ENCODE results near the gene TUBB8B.
"Not testable (repeated sequence)": the region's sequence is repeated elsewhere in the genome, so short reads cannot be mapped to it uniquely, and the experiment has no call there.

The TUBB8B gene

GRCh38 chr18:49176-49665 is at the start of gene TUBB8B:
TSS of gene TUBB8B (minus strand) at chr18:49615. CDS start at chr18:49557, 58 bp downstream.
- H3K9me3 ChIP-seq (ENCODE audit: control insufficient read depth, insufficient read depth, low read depth, low read length); H3K9ac ChIP-seq (ENCODE audit: low read length); H3K36me3 ChIP-seq (ENCODE audit: control insufficient read depth, insufficient read depth, low read length); H3K4me3 ChIP-seq (ENCODE audit: low read depth, low read length); H3K27ac ChIP-seq (ENCODE audit: low read depth, low read length); H3K27me3 ChIP-seq (ENCODE audit: control insufficient read depth, insufficient read depth, low read length); H3K4me1 ChIP-seq (ENCODE audit: control insufficient read depth, insufficient read depth, low read length): not testable (repeated sequence)

GRCh38 chr18:97252-97914 is 48.0 kb upstream of the TUBB8B start:
- peaks cover 25% of the 10 kb centered on the region for H3K9me3 ChIP-seq (ENCODE audit: control insufficient read depth, insufficient read depth, low read depth, low read length)
- not testable (repeated sequence) for H3K4me3 ChIP-seq (ENCODE audit: low read depth, low read length); H3K27me3 ChIP-seq (ENCODE audit: control insufficient read depth, insufficient read depth, low read length); H3K36me3 ChIP-seq (ENCODE audit: control insufficient read depth, insufficient read depth, low read length); H3K4me1 ChIP-seq (ENCODE audit: control insufficient read depth, insufficient read depth, low read length); H3K9ac ChIP-seq (ENCODE audit: low read length); H3K27ac ChIP-seq (ENCODE audit: low read depth, low read length)

GRCh38 chr18:96767-97131 is 47.3 kb upstream of the TUBB8B start:
- H3K27ac ChIP-seq (ENCODE audit: low read depth, low read length); H3K9ac ChIP-seq (ENCODE audit: low read length); H3K4me3 ChIP-seq (ENCODE audit: low read depth, low read length); H3K4me1 ChIP-seq (ENCODE audit: control insufficient read depth, insufficient read depth, low read length); H3K36me3 ChIP-seq (ENCODE audit: control insufficient read depth, insufficient read depth, low read length); H3K27me3 ChIP-seq (ENCODE audit: control insufficient read depth, insufficient read depth, low read length): not testable (repeated sequence)
- H3K9me3 ChIP-seq (ENCODE audit: control insufficient read depth, insufficient read depth, low read depth, low read length): peaks cover 25% of the 10 kb centered on the region

- H3K9ac ChIP-seq (ENCODE audit: low read length); H3K36me3 ChIP-seq (ENCODE audit: control insufficient read depth, insufficient read depth, low read length); H3K4me1 ChIP-seq (ENCODE audit: control insufficient read depth, insufficient read depth, low read length); H3K27ac ChIP-seq (ENCODE audit: low read depth, low read length); H3K27me3 ChIP-seq (ENCODE audit: control insufficient read depth, insufficient read depth, low read length); H3K4me3 ChIP-seq (ENCODE audit: low read depth, low read length): not testable (repeated sequence)
- H3K9me3 ChIP-seq (ENCODE audit: control insufficient read depth, insufficient read depth, low read depth, low read length): peaks cover 25% of the 10 kb centered on the region
These were observed 46.8 kb upstream of the TUBB8B start for GRCh38 chr18:96101-96766.

GRCh38 chr18:95580-95979 is 46.2 kb upstream of the TUBB8B start:
- H3K9ac ChIP-seq (ENCODE audit: low read length); H3K36me3 ChIP-seq (ENCODE audit: control insufficient read depth, insufficient read depth, low read length); H3K4me3 ChIP-seq (ENCODE audit: low read depth, low read length); H3K27ac ChIP-seq (ENCODE audit: low read depth, low read length); H3K27me3 ChIP-seq (ENCODE audit: control insufficient read depth, insufficient read depth, low read length); H3K4me1 ChIP-seq (ENCODE audit: control insufficient read depth, insufficient read depth, low read length): not testable (repeated sequence)
- H3K9me3 ChIP-seq (ENCODE audit: control insufficient read depth, insufficient read depth, low read depth, low read length): peaks cover 27% of the 10 kb centered on the region

- H3K4me1 ChIP-seq (ENCODE audit: control insufficient read depth, insufficient read depth, low read length); H3K9ac ChIP-seq (ENCODE audit: low read length); H3K4me3 ChIP-seq (ENCODE audit: low read depth, low read length); H3K27ac ChIP-seq (ENCODE audit: low read depth, low read length); H3K36me3 ChIP-seq (ENCODE audit: control insufficient read depth, insufficient read depth, low read length); H3K27me3 ChIP-seq (ENCODE audit: control insufficient read depth, insufficient read depth, low read length): not testable (repeated sequence)
- H3K9me3 ChIP-seq (ENCODE audit: control insufficient read depth, insufficient read depth, low read depth, low read length): peaks cover 28% of the 10 kb centered on the region
These were observed 44.5 kb upstream of the TUBB8B start for GRCh38 chr18:93897-94408.

- not testable (repeated sequence) for H3K4me1 ChIP-seq (ENCODE audit: control insufficient read depth, insufficient read depth, low read length); H3K9ac ChIP-seq (ENCODE audit: low read length); H3K27me3 ChIP-seq (ENCODE audit: control insufficient read depth, insufficient read depth, low read length); H3K27ac ChIP-seq (ENCODE audit: low read depth, low read length); H3K4me3 ChIP-seq (ENCODE audit: low read depth, low read length); H3K36me3 ChIP-seq (ENCODE audit: control insufficient read depth, insufficient read depth, low read length)
- H3K9me3 ChIP-seq (ENCODE audit: control insufficient read depth, insufficient read depth, low read depth, low read length): peaks cover 25% of the 10 kb centered on the region; the same call in 1 of the 2 replicates
These were observed 42.1 kb upstream of the TUBB8B start for GRCh38 chr18:91561-91960.

- not testable (repeated sequence) for H3K27me3 ChIP-seq (ENCODE audit: control insufficient read depth, insufficient read depth, low read length); H3K27ac ChIP-seq (ENCODE audit: low read depth, low read length); H3K36me3 ChIP-seq (ENCODE audit: control insufficient read depth, insufficient read depth, low read length); H3K4me1 ChIP-seq (ENCODE audit: control insufficient read depth, insufficient read depth, low read length); H3K4me3 ChIP-seq (ENCODE audit: low read depth, low read length); H3K9ac ChIP-seq (ENCODE audit: low read length)
- peaks cover 23% of the 10 kb centered on the region; the same call in 1 of the 2 replicates for H3K9me3 ChIP-seq (ENCODE audit: control insufficient read depth, insufficient read depth, low read depth, low read length)
These were observed 41.2 kb upstream of the TUBB8B start for GRCh38 chr18:90396-91193.

GRCh38 chr18:89124-89523 is 39.7 kb upstream of the TUBB8B start:
- not testable (repeated sequence) for H3K4me3 ChIP-seq (ENCODE audit: low read depth, low read length); H3K36me3 ChIP-seq (ENCODE audit: control insufficient read depth, insufficient read depth, low read length); H3K27me3 ChIP-seq (ENCODE audit: control insufficient read depth, insufficient read depth, low read length); H3K9ac ChIP-seq (ENCODE audit: low read length); H3K27ac ChIP-seq (ENCODE audit: low read depth, low read length); H3K4me1 ChIP-seq (ENCODE audit: control insufficient read depth, insufficient read depth, low read length)
- peaks cover 29% of the 10 kb centered on the region; the same call in 1 of the 2 replicates for H3K9me3 ChIP-seq (ENCODE audit: control insufficient read depth, insufficient read depth, low read depth, low read length)

- not testable (repeated sequence) for H3K4me3 ChIP-seq (ENCODE audit: low read depth, low read length); H3K27ac ChIP-seq (ENCODE audit: low read depth, low read length); H3K36me3 ChIP-seq (ENCODE audit: control insufficient read depth, insufficient read depth, low read length)
These were observed 35.4 kb upstream of the TUBB8B start for GRCh38 chr18:84801-85200.

More at GRCh38 chr18:84801-85200, 35.4 kb upstream of the TUBB8B start:
- peaks cover 38% of the 10 kb centered on the region; the same call in 1 of the 2 replicates for H3K9me3 ChIP-seq (ENCODE audit: control insufficient read depth, insufficient read depth, low read depth, low read length)
- H3K4me1 ChIP-seq (ENCODE audit: control insufficient read depth, insufficient read depth, low read length); H3K27me3 ChIP-seq (ENCODE audit: control insufficient read depth, insufficient read depth, low read length); H3K9ac ChIP-seq (ENCODE audit: low read length): not testable (repeated sequence)
